K562 (cell line): ENCODE results near the gene CEP85L. TPM values are rescaled to one million over a fixed set of nuclear protein-coding genes. Genes with fewer than 3 reads are reported as not detected.

ENCODE experiments used
- CBFA2T3 ChIP-seq: fragments of 450-650 bp; IDR thresholded peaks from 2 replicates; pipeline ENCODE4 v1.6.1; 2017
- CC2D1A ChIP-seq: fragments of 450-650 bp; IDR thresholded peaks from 2 replicates; pipeline ENCODE4 v1.6.1; 2017; ENCODE audit warnings: mild to moderate bottlenecking
- CHAMP1 ChIP-seq: fragments of 450-650 bp; IDR thresholded peaks from 2 replicates; pipeline ENCODE4 v1.6.1; 2016; ENCODE audit warnings: mild to moderate bottlenecking
- DPF2 ChIP-seq: fragments of 450-650 bp; IDR thresholded peaks from 2 replicates; pipeline ENCODE4 v1.6.1; 2016
- ETS2 ChIP-seq: IDR thresholded peaks from 2 replicates; pipeline ENCODE4 v1.6.1; 2016; ENCODE audit warnings: borderline replicate concordance, missing genetic modification characterization, mild to moderate bottlenecking, moderate library complexity, missing compliant biosample characterization; ENCODE audit not compliant: poor library complexity, severe bottlenecking
- HDAC1 ChIP-seq, 2 experiments: fragments of 450-650 bp; IDR thresholded peaks; 2 replicates each; pipeline ENCODE4 v1.6.1; 2016 to 2017; ENCODE audit warnings: inconsistent platforms in 1 of 2, mild to moderate bottlenecking in 1 of 2, moderate library complexity in 1 of 2
- HDAC8 ChIP-seq: fragments of 450-650 bp; IDR thresholded peaks from 2 replicates; pipeline ENCODE4 v1.6.1; 2016; ENCODE audit warnings: mild to moderate bottlenecking, missing genetic modification characterization, moderate library complexity, missing compliant biosample characterization
- HLTF ChIP-seq: fragments of 450-650 bp; IDR thresholded peaks from 2 replicates; pipeline ENCODE4 v1.6.1; 2016
- KDM1A ChIP-seq, 2 experiments: fragments of 450-650 bp; IDR thresholded peaks; 2 replicates each; pipeline ENCODE4 v1.6.1; 2016; ENCODE audit warnings: mild to moderate bottlenecking in 2 of 2
- KLF1 ChIP-seq: fragments of 450-650 bp; IDR thresholded peaks from 2 replicates; pipeline ENCODE4 v1.6.1; 2016; ENCODE audit warnings: missing genetic modification characterization, missing compliant biosample characterization
- MAFF ChIP-seq: IDR thresholded peaks from 2 replicates; pipeline ENCODE4 v1.6.1; 2012; ENCODE audit warnings: low read length, improper control_type of control experiment
- PBX2 ChIP-seq, 2 experiments: IDR thresholded peaks in 1 of 2; conservative IDR thresholded peaks in 1 of 2; 2 replicates each; pipeline ENCODE4 v1.6.1; 2016; ENCODE audit warnings: low read depth in 2 of 2, mild to moderate bottlenecking in 1 of 2, missing compliant biosample characterization in 1 of 2, missing genetic modification characterization in 1 of 2, moderate library complexity in 1 of 2
- SOX6 ChIP-seq: fragments of 450-650 bp; IDR thresholded peaks from 2 replicates; pipeline ENCODE4 v1.6.1; 2014; ENCODE audit warnings: mild to moderate bottlenecking
- STAT5A ChIP-seq: IDR thresholded peaks from 2 replicates; pipeline ENCODE4 v1.6.1; 2012; ENCODE audit warnings: low read length, inconsistent platforms, borderline replicate concordance
- TSC22D4 ChIP-seq: fragments of 450-650 bp; IDR thresholded peaks from 2 replicates; pipeline ENCODE4 v1.6.1; 2016; ENCODE audit warnings: missing genetic modification characterization, missing biosample characterization, control low read depth
- UBTF ChIP-seq, 2 experiments: IDR thresholded peaks; 2 replicates each; pipeline ENCODE4 v1.6.1; 2012; ENCODE audit warnings: improper control_type of control experiment in 2 of 2, low read depth in 2 of 2, low read length in 2 of 2, borderline replicate concordance in 1 of 2
- ZNF124 ChIP-seq: sonication (generic); formaldehyde crosslinking; IDR thresholded peaks from 2 replicates; pipeline ENCODE4 v1.8.1; 2022; ENCODE audit warnings: missing genetic modification reagents
- ZNF282 ChIP-seq: sonication (generic); formaldehyde crosslinking; IDR thresholded peaks from 2 replicates; pipeline ENCODE4 v1.8.1; 2023; ENCODE audit warnings: missing genetic modification reagents
- ZNF408 ChIP-seq: fragments of 250-450 bp; sonication (Bioruptor Pico); IDR thresholded peaks from 2 replicates; pipeline ENCODE4 v1.4.0; 2020; ENCODE audit warnings: low read depth, mild to moderate bottlenecking, moderate library complexity
- ZNF41 ChIP-seq: fragments of 250-450 bp; sonication (Bioruptor Pico); conservative IDR thresholded peaks from 2 replicates; pipeline ENCODE4 v1.4.0; 2020; ENCODE audit warnings: mild to moderate bottlenecking
- ZNF586 ChIP-seq: fragments of 450-650 bp; formaldehyde crosslinking; conservative IDR thresholded peaks from 2 replicates; pipeline ENCODE4 v1.4.0; 2020; ENCODE audit warnings: mild to moderate bottlenecking, moderate library complexity
- ZNF707 ChIP-seq: fragments of 250-450 bp; sonication (Bioruptor Pico); conservative IDR thresholded peaks from 2 replicates; pipeline ENCODE4 v1.8.0; 2022; ENCODE audit warnings: inconsistent platforms, mild to moderate bottlenecking, moderate library complexity
- ZNF778 ChIP-seq: fragments of 450-650 bp; formaldehyde crosslinking; IDR thresholded peaks from 2 replicates; pipeline ENCODE4 v1.4.0; 2020; ENCODE audit warnings: mild to moderate bottlenecking, moderate library complexity
- ZNF780A ChIP-seq: fragments of 250-450 bp; sonication (Bioruptor Pico); IDR thresholded peaks from 2 replicates; pipeline ENCODE4 v1.5.0; 2021; ENCODE audit warnings: mild to moderate bottlenecking
- ZNF785 ChIP-seq: fragments of 250-450 bp; sonication (Bioruptor Pico); IDR thresholded peaks from 2 replicates; pipeline ENCODE4 v1.4.0; 2020; ENCODE audit warnings: mild to moderate bottlenecking
- polyA plus RNA-seq, 8 experiments: library from polyadenylated mRNA; depleted of rRNA in 4 of 8; stranded (reverse) in 5 of 8; unstranded in 3 of 8; fragments of >200 nt; fragmentation: Nextera tagmentation in 2 of 8; fragmentation: Illumina TruSeq in 1 of 8; extraction: Ambion mirVana in 2 of 8; extraction: Trizol in 1 of 8; gene quantifications; 2 replicates each; pipeline versions ENCODE4 v1.2.1 to v1.2.3, GENCODE V29; 2011 to 2014; ENCODE audit warnings: inconsistent platforms in 1 of 8, missing spikeins in 1 of 8
- total RNA-seq, 7 experiments: library from RNA; depleted of rRNA in 6 of 7; stranded (reverse); fragments of >200 nt in 6 of 7; fragmentation: Illumina TruSeq in 2 of 7; extraction: Trizol in 2 of 7; gene quantifications; 2 replicates each; pipeline versions ENCODE4 v1.2.1 to v1.2.3, GENCODE V29; 2011 to 2021; ENCODE audit warnings: low replicate concordance in 1 of 7

CEP85L gene
- total and polyA plus RNA-seq, 9 of the 15 experiments (the other 6 are each of a cell fraction or from before 2014, with no cell fraction given) = 4.5 to 15.8 (median 8.3) TPM

- TF ChIP-seq CHAMP1 = 0 out of 2 replicates have a peak, but pooled peaks have one; percentile 12
- no peak for TF ChIP-seq ZNF41 (CRISPR knock-in tag)
- TF ChIP-seq HDAC8 (tag) = no peak
- TF ChIP-seq ZNF586 (CRISPR knock-in tag) = no peak
- TF ChIP-seq UBTF (IDR thresholded peaks at IDR 0.05; ENCODE audit: borderline replicate concordance in 1 of 2, low read depth in 2 of 2, low read length in 2 of 2) = no peak
- no peak for TF ChIP-seq ZNF707 (CRISPR knock-in tag)
- TF ChIP-seq KDM1A (IDR thresholded peaks at IDR 0.05) = peak in 1 of 2 experiments; percentile 17; a peak in 1 of 4 replicates
- no peak for TF ChIP-seq HLTF
- TF ChIP-seq PBX2 (CRISPR knock-in tag; IDR thresholded peaks at IDR 0.05; ENCODE audit: low read depth) = no peak
- peak; percentile 24; the same call in 1 of the 2 replicates for TF ChIP-seq PBX2 (tag; conservative IDR thresholded peaks at IDR 0.05; ENCODE audit: low read depth)
- peak; percentile 33; the same call in 1 of the 2 replicates for TF ChIP-seq STAT5A
- TF ChIP-seq CC2D1A = no peak
- no peak for TF ChIP-seq ZNF124
- peak; percentile 83 for TF ChIP-seq CBFA2T3
- peak; percentile 42; the same call in 1 of the 2 replicates for TF ChIP-seq DPF2
- no peak for TF ChIP-seq ZNF282
- TF ChIP-seq HDAC1 (IDR thresholded peaks at IDR 0.05) = 0 out of 4 replicates have a peak, but pooled peaks of 1 of the 2 experiments have one; percentile 18
- peak; percentile 60; the same call in 1 of the 2 replicates for TF ChIP-seq SOX6
- TF ChIP-seq ETS2 = no peak
- no peak for TF ChIP-seq KLF1 (tag)
- no peak for TF ChIP-seq ZNF780A (CRISPR knock-in tag)
- no peak for TF ChIP-seq ZNF785 (CRISPR knock-in tag)
- TF ChIP-seq ZNF778 = no peak
- no peak for TF ChIP-seq MAFF
- no peak for TF ChIP-seq TSC22D4 (tag)
- TF ChIP-seq ZNF408 (CRISPR knock-in tag) = no peak
These were observed 114.9 kb downstream of the CEP85L start (continued) for GRCh38 chr6:118536478-118536877.
